CD4-positive, alpha-beta memory T cell (primary cell): ENCODE data around the gene EGFL6. TPM values are rescaled to one million over a fixed set of nuclear protein-coding genes. Genes with fewer than 3 reads are reported as not detected.

ENCODE experiments used
- CTCF ChIA-PET: fragments of 350-600 bp; sonication (Branson Sonifier 250); formaldehyde crosslinking; loops from one replicate; lab custom pipeline; 2021; ENCODE audit warnings: inconsistent platforms; ENCODE audit not compliant: partially characterized antibody; lab: Charles Lee
- POLR2A ChIA-PET: fragments of 350-600 bp; sonication (Branson Sonifier 250); formaldehyde crosslinking; loops from one replicate; lab custom pipeline; 2021; ENCODE audit not compliant: partially characterized antibody; lab: Charles Lee
- DNase-seq, 5 donors: peaks; one replicate each; pipeline versions ENCODE4 v3.0.0 to v3.0.0-alpha.2; 2020 to 2022; ENCODE audit warnings: mixed read lengths in 1 of 5
- H3K27ac ChIP-seq: one replicate; pipeline ENCODE4 v1.7.0; 2013; ENCODE audit warnings: low read depth, low read length
- H3K27me3 ChIP-seq: 2 replicates; pipeline ENCODE4 v1.7.0; 2013; ENCODE audit warnings: mild to moderate bottlenecking, low read length, moderate library complexity; ENCODE audit not compliant: insufficient read depth
- H3K36me3 ChIP-seq: 2 replicates; pipeline ENCODE4 v1.7.0; 2013; ENCODE audit warnings: mild to moderate bottlenecking, low read length, moderate library complexity; ENCODE audit not compliant: insufficient read depth
- H3K4me1 ChIP-seq: 2 replicates; pipeline ENCODE4 v1.7.0; 2013; ENCODE audit warnings: mild to moderate bottlenecking, low read length, moderate library complexity; ENCODE audit not compliant: insufficient read depth
- H3K4me3 ChIP-seq, 2 donors: one replicate each; pipeline ENCODE4 v1.7.0; 2013; ENCODE audit warnings: low read length in 2 of 2, mild to moderate bottlenecking in 1 of 2
- H3K9me3 ChIP-seq, 2 donors: one replicate each; pipeline ENCODE4 v1.7.0; 2013; ENCODE audit warnings: low read length in 2 of 2, control low read depth in 1 of 2; ENCODE audit not compliant: control insufficient read depth in 1 of 2
- H3K27ac Mint-ChIP-seq, 7 donors: one replicate each; pipeline ENCODE4 v1.8.0; 2020 to 2021; ENCODE audit warnings: mixed read lengths in 7 of 7, mild to moderate bottlenecking in 6 of 7, inconsistent platforms in 3 of 7, moderate library complexity in 3 of 7
- H3K27me3 Mint-ChIP-seq, 2 donors: one replicate each; pipeline ENCODE4 v1.8.0; 2020 to 2021; ENCODE audit warnings: mixed read lengths in 2 of 2
- H3K36me3 Mint-ChIP-seq, 2 donors: one replicate each; pipeline ENCODE4 v1.8.0; 2020 to 2021; ENCODE audit warnings: mixed read lengths in 2 of 2, inconsistent platforms in 1 of 2, mild to moderate bottlenecking in 1 of 2
- H3K4me1 Mint-ChIP-seq, 4 donors: one replicate each; pipeline ENCODE4 v1.8.0; 2020 to 2021; ENCODE audit warnings: mixed read lengths in 4 of 4, mild to moderate bottlenecking in 1 of 4
- H3K4me3 Mint-ChIP-seq, 8 donors: one replicate each; pipeline ENCODE4 v1.8.0; 2020 to 2021; ENCODE audit warnings: mixed read lengths in 8 of 8, mild to moderate bottlenecking in 7 of 8, moderate library complexity in 6 of 8, inconsistent platforms in 3 of 8
- H3K9me3 Mint-ChIP-seq, 8 donors: one replicate each; pipeline ENCODE4 v1.8.0; 2020 to 2021; ENCODE audit warnings: mixed read lengths in 8 of 8, mild to moderate bottlenecking in 5 of 8, inconsistent platforms in 3 of 8, moderate library complexity in 1 of 8
- intact Hi-C: fragments of 100-400 bp; cut with micrococcal nuclease; formaldehyde crosslinking; loops from one replicate; pipeline ENCODE4 v1.15.1; 2023
- polyA plus RNA-seq, 2 donors: library from polyadenylated mRNA; unstranded; fragments of 300-500 nt; fragmentation: Illumina TruSeq; gene quantifications; one replicate each; pipeline ENCODE4 v1.2.3, GENCODE V29; 2021
- total RNA-seq, 2 experiments: library from RNA; stranded (reverse); gene quantifications; one replicate each; pipeline ENCODE4 v1.2.3, GENCODE V29; 2021

EGFL6 gene
- total RNA-seq (not detected), polyA plus RNA-seq (not detected)

GRCh38 chrX:13569479-13570260 is at the start of gene EGFL6:
EGFL6 (plus strand) TSS chrX:13569601; CDS start chrX:13569862, 261 bp downstream.
- intact Hi-C loops, result no loop called here
- ChIA-PET POLR2A (no interaction called here), CTCF (no interaction called here)
- no peaks in the 10 kb centered on the region for H3K27me3 ChIP-seq
- H3K27ac ChIP-seq, result no peak within 1 kb of the TSS
- no peaks in the 10 kb centered on the region for H3K36me3 ChIP-seq
- H3K27ac Mint-ChIP-seq, result no peak within 1 kb of the TSS
- peak within 1 kb of the TSS; percentile 2 to 75 (median 49) for H3K4me3 Mint-ChIP-seq
- no peaks in the 10 kb centered on the region for H3K9me3 ChIP-seq
- peaks cover 3 to 12% (median 7%) of the 10 kb centered on the region in 4 donors for H3K4me1 Mint-ChIP-seq
- DNase-seq, result no peak
- no peaks in the 10 kb centered on the region for H3K4me1 ChIP-seq
- no peak within 1 kb of the TSS for H3K4me3 ChIP-seq
- peaks cover 10 to 14% of the 10 kb centered on the region in 2 donors for H3K27me3 Mint-ChIP-seq
- no peaks in the 10 kb centered on the region for H3K36me3 Mint-ChIP-seq
- H3K9me3 Mint-ChIP-seq, result peaks cover 0 to 2% (median 0%) of the 10 kb centered on the region in 8 donors

- Mint-ChIP-seq H3K27me3 (no peaks in the 10 kb centered on the region), H3K9me3 (no peaks in the 10 kb centered on the region), H3K27ac (no peak overlapping the region), H3K4me3 (no peak overlapping the region), H3K36me3 (no peaks in the 10 kb centered on the region), H3K4me1 (no peaks in the 10 kb centered on the region)
- no peak for DNase-seq
- H3K9me3 ChIP-seq, result no peaks in the 10 kb centered on the region
- no peak overlapping the region for H3K4me3 ChIP-seq
- POLR2A ChIA-PET, result no interaction called here
- CTCF ChIA-PET, result no interaction called here
- intact Hi-C loops, result no loop called here
- H3K27me3 ChIP-seq, result no peaks in the 10 kb centered on the region
- no peaks in the 10 kb centered on the region for H3K36me3 ChIP-seq
- no peaks in the 10 kb centered on the region for H3K4me1 ChIP-seq
- no peak overlapping the region for H3K27ac ChIP-seq
Measured at GRCh38 chrX:13520351-13520750, 49.0 kb upstream of the EGFL6 start.

- no peaks in the 10 kb centered on the region for H3K4me1 ChIP-seq
- no peak overlapping the region for H3K27ac ChIP-seq
- CTCF ChIA-PET, result no interaction called here
- H3K36me3 ChIP-seq, result no peaks in the 10 kb centered on the region
- Mint-ChIP-seq H3K27ac (no peak overlapping the region), H3K4me1 (no peaks in the 10 kb centered on the region), H3K9me3 (no peaks in the 10 kb centered on the region), H3K36me3 (no peaks in the 10 kb centered on the region), H3K27me3 (no peaks in the 10 kb centered on the region), H3K4me3 (no peak overlapping the region)
- no peaks in the 10 kb centered on the region for H3K9me3 ChIP-seq
- H3K4me3 ChIP-seq, result no peak overlapping the region
- intact Hi-C loops, result no loop called here
- H3K27me3 ChIP-seq, result no peaks in the 10 kb centered on the region
- POLR2A ChIA-PET, result no interaction called here
- DNase-seq, result no peak
Measured at GRCh38 chrX:13520936-13521335, 48.5 kb upstream of the EGFL6 start.

- Histone ChIP-seq H3K36me3 (no peaks in the 10 kb centered on the region), H3K27me3 (no peaks in the 10 kb centered on the region), H3K4me1 (no peaks in the 10 kb centered on the region), H3K9me3 (no peaks in the 10 kb centered on the region), H3K4me3 (no peak overlapping the region), H3K27ac (no peak overlapping the region)
- CTCF ChIA-PET, result no interaction called here
- no peak overlapping the region for H3K27ac Mint-ChIP-seq
- intact Hi-C loops, result no loop called here
- DNase-seq, result no peak
- peaks cover 0 to under 1% (median 0%) of the 10 kb centered on the region in 8 donors for H3K9me3 Mint-ChIP-seq
- no peaks in the 10 kb centered on the region for H3K27me3 Mint-ChIP-seq
- no peaks in the 10 kb centered on the region for H3K4me1 Mint-ChIP-seq
- H3K36me3 Mint-ChIP-seq, result no peaks in the 10 kb centered on the region
- POLR2A ChIA-PET, result no interaction called here
- no peak overlapping the region for H3K4me3 Mint-ChIP-seq
Measured at GRCh38 chrX:13522811-13523210, 46.6 kb upstream of the EGFL6 start.

GRCh38 chrX:13533726-13534125 is 35.7 kb upstream of the EGFL6 start:
- ChIA-PET CTCF (no interaction called here), POLR2A (no interaction called here)
- H3K36me3 Mint-ChIP-seq, result no peaks in the 10 kb centered on the region
- Histone ChIP-seq H3K4me3 (no peak overlapping the region), H3K36me3 (no peaks in the 10 kb centered on the region), H3K9me3 (no peaks in the 10 kb centered on the region), H3K27me3 (no peaks in the 10 kb centered on the region), H3K27ac (no peak overlapping the region), H3K4me1 (no peaks in the 10 kb centered on the region)
- no peaks in the 10 kb centered on the region for H3K27me3 Mint-ChIP-seq
- no peak for DNase-seq
- intact Hi-C loops, result no loop called here
- H3K27ac Mint-ChIP-seq, result peak overlapping the region in 1 of 7 donors; percentile 75
- H3K4me3 Mint-ChIP-seq, result no peak overlapping the region
- H3K4me1 Mint-ChIP-seq, result no peaks in the 10 kb centered on the region
- H3K9me3 Mint-ChIP-seq, result peaks cover 0 to 1% (median 0%) of the 10 kb centered on the region in 8 donors

- no peak overlapping the region for H3K4me3 ChIP-seq
- CTCF ChIA-PET, result interaction anchor here (1.2 kb wide), 1 partner anchor 30 kb away, joined by 3 read pairs; no protein-coding TSS in a partner anchor
- no peaks in the 10 kb centered on the region for H3K36me3 ChIP-seq
- DNase-seq, result no peak
- H3K27me3 ChIP-seq, result no peaks in the 10 kb centered on the region
- H3K27ac Mint-ChIP-seq, result no peak overlapping the region
- intact Hi-C loops, result no loop called here
- H3K4me1 ChIP-seq, result no peaks in the 10 kb centered on the region
- no peaks in the 10 kb centered on the region for H3K36me3 Mint-ChIP-seq
- peaks cover 0 to 3% (median 0%) of the 10 kb centered on the region in 8 donors for H3K9me3 Mint-ChIP-seq
- H3K27ac ChIP-seq, result no peak overlapping the region
- H3K4me3 Mint-ChIP-seq, result no peak overlapping the region
- H3K4me1 Mint-ChIP-seq, result no peaks in the 10 kb centered on the region
- POLR2A ChIA-PET, result no interaction called here
- no peaks in the 10 kb centered on the region for H3K9me3 ChIP-seq
- no peaks in the 10 kb centered on the region for H3K27me3 Mint-ChIP-seq
Measured at GRCh38 chrX:13535376-13536165, 33.8 kb upstream of the EGFL6 start.

GRCh38 chrX:13536551-13536950 is 32.9 kb upstream of the EGFL6 start:
- Mint-ChIP-seq H3K4me3 (no peak overlapping the region), H3K9me3 (peaks cover 0 to 3% (median 0%) of the 10 kb centered on the region in 8 donors), H3K27ac (no peak overlapping the region), H3K36me3 (no peaks in the 10 kb centered on the region), H3K4me1 (no peaks in the 10 kb centered on the region), H3K27me3 (no peaks in the 10 kb centered on the region)
- no peak overlapping the region for H3K27ac ChIP-seq
- POLR2A ChIA-PET, result no interaction called here
- H3K4me3 ChIP-seq, result no peak overlapping the region
- H3K27me3 ChIP-seq, result no peaks in the 10 kb centered on the region
- no peak for DNase-seq
- CTCF ChIA-PET, result no interaction called here
- no peaks in the 10 kb centered on the region for H3K4me1 ChIP-seq
- no peaks in the 10 kb centered on the region for H3K9me3 ChIP-seq
- no peaks in the 10 kb centered on the region for H3K36me3 ChIP-seq
- intact Hi-C loops, result no loop called here
